Astrocyte (in vitro differentiated cells and primary cell): ENCODE data around the gene CMTM4.

Source experiments
- CTCF ChIP-seq: IDR thresholded peaks from 2 replicates; pipeline ENCODE4 v1.5.1; 2011; ENCODE audit warnings: low read depth, mild to moderate bottlenecking, inconsistent platforms, low read length, moderate library complexity; ENCODE audit not compliant: insufficient read depth
- EZH2 ChIP-seq: IDR thresholded peaks from 2 replicates; pipeline ENCODE4 v1.6.1; 2012; ENCODE audit warnings: mild to moderate bottlenecking, low read length, inconsistent platforms; ENCODE audit not compliant: insufficient read depth

GRCh38 chr16:66572356-66572755, 124.2 kb downstream of the CMTM4 start:
- TF ChIP-seq EZH2 (no peak), CTCF (no peak)
